ENCODE data around the gene MCTP1.

Gene MCTP1

DNA sequence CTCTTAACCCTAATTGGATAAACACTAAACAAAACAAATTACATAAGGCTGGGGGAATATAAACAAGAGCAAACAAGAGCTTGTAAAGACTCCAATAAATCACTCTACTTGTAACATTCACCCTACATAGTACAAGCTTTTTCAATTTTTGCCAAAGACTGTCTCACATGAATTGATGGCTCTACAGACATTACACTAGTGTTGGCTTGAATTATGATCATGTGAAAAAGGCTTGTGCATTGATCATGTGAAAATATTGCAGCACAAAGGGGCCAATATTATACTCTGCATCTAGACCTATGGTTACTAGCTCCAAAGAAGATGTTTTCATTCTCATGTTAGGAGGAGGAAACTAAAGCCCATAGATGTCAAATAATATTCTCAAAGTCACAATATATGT is 212.6 kb downstream of the MCTP1 start:
- no peak for ATAC-seq
- no peak for DNase-seq

DNA sequence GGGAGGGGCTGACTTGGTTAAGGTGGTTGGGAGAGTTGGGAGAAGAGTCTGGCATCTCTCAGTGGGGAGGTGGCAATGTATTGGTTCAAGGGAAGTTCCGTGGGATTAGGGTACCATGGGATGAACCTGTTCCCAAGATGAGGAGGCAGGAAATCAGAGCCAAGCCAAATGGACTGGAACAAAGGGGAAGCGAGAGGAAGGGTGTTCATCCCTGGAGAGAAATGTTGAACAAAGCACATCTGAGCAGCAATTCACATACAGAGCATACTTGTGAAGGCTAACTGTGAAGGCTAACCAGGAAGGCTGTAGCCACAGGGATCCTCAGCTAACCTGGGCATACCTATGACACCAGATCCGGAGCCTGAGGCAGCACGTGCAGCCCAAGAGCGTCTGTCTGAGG is 214.0 kb downstream of the MCTP1 start:
- DNase-seq: no peak
- ATAC-seq: no peak

DNA sequence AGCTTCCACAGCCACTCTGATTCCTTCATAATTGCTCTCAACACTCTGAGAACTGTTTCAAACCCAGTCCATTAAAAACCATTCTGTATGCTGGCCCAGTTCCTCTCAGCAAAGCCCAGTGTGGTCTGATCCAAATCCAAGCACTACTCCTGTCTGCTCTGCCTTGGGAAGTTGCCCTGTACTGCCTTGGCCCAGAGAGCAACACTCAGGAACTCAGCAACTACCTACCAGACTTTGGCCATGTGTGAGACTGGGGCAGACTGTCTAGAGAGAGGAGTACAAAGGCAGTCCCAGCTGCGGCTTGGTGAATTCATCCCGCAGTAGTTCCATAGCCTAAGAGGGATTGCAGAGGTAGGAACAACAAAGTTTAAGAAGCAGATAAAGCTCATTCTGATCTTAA is 214.4 kb downstream of the MCTP1 start:
- DNase-seq (no peak), ATAC-seq (no peak)

DNA sequence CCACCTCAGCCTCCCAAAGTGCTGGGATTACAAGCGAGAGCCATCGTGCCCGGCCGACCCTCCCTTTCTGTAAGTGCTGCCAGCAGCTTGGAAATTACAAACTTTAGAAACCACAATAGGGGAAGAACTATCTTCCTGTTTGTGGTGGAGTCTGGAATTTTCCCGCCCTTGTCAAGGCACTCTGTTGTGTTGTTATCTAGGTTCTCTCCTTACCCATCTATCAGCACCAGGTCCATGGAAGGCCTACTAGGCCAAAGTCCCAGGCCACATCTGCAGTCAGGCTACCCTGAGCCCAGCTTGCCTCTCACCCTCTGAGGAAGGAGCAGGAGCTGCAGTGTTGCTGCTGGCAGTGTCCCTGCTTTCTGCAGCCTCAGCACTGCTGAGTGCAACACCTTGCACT is 214.9 kb downstream of the MCTP1 start:
- ATAC-seq: no peak
- no peak for DNase-seq

DNA sequence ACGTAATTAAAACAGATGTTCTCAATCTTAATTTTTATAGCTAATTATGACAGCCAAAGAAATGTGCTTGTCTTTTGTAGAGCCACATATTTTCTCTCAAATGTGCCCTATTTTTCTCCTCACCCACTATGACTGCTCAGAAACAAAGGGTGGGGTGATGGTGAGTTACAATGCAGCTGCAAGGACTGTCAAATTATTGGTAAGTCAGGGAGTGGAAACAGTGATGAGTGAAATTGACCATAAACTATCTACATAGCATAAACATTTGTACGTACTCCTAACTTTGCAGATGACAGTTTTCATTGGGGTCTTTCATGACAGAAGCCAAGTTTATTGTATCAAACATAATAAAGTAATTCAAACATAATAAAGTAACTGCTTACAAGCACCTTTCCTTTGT is 215.9 kb downstream of the MCTP1 start:
- ATAC-seq: no peak

DNA sequence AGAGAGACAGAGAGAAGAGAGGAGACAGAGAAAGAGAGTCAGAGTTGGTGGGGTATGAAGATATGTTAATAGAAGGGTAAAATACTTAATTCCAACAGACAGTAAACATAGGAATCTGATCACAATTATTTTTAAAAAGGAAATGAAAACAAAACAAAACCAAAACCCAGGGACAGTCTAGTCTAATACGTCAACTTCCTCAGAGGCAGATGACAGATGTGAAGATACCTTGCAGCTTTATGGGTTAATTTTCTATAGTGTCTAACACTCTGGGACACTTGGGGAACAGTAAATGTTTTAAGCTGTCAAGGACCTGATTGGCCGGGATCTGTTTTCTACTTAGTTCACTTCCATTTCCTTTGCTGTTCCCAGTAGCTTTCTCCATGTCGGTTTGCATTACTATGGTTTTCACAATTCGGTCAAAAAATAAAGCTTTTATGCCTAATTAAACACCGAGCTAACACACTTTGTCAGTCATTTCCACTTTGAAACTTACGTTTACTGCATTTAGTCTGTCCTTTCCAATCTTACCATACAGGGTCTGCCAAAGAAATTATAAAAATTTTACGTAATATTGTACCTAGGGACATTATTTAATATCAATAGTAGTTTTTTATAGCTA is 216.5 kb downstream of the MCTP1 start:
- DNase-seq (no peak), ATAC-seq (no peak)

More for the DNA sequence above, 215.9 kb downstream of the MCTP1 start:
- no peak for DNase-seq

DNA sequence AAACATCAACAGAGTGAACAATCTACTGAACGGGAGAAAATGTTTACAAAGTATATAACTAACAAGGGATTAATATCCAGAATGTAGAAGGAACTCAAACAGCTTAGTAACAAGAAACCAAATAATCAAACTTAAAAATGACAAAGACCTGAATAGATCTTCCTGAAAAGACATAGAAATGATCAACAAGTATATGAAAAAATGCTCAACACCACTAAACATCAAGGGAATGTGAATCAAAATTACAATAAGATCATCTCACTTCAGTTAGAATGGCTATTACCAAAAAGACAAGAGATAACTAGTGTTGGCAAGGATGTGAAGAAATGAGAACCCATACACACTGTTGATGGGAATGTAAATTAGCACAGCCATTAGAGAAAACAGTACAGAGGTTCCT is 218.8 kb downstream of the MCTP1 start:
- ATAC-seq: no peak
- DNase-seq: no peak

DNA sequence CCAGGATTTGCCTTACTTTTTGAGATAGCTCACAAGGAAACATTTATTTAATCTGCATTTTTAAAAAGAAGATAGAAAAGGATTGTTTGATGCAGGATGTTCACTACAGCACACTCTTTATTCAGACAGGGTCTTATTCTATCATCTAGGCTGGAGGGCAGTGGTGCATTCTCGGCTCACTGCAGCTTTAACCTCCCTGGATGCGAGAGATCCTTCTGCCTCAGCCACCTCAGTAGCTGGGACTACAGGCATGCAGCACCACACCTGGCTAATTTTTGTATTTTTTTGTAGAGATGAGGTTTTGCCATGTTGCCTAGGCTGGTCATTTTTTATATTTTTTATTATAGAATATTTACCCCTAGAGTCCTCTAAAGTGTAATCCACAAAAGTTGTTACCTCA is 221.4 kb downstream of the MCTP1 start:
- no peak for DNase-seq
- no peak for ATAC-seq

DNA sequence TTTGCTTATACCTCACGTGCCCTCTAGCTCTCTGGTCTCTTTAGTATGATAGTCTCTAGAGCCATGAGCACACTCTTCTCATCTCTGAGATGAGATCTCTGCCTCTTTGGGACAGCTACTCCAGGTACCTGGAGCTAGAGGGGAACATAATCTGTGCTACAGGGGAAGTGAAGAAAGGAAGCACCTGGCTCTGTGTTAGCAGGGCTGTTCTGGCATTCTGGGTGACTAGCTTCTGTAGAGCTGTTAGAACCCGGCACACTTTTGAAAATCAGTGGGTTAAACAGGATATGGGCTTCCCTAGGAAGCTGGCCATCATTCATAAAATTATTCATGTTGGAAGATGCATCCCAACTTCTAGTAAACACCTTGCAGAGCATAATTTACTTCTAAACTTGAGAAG is 224.8 kb downstream of the MCTP1 start:
- no peak for DNase-seq
- ATAC-seq: no peak

DNA sequence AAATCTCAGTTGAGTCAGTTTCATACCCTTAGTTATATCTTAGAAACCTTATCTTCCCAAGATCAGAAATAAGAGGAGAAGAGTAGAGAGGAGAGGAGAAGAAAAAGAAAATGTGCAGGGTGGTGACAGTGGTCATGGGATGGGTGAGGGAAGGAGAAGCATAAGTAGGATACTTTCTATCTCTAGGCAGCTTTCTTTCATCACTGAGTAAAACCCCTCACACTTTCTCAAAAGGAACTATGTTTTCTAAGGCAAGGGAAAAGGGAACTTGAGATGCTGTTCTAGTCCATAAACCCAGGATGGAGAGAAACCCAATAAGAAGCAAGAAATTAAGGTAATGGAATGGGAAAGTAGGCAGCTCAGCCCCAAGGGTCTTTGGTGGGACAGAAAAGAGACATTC is 225.3 kb downstream of the MCTP1 start:
- no peak for ATAC-seq
- DNase-seq: no peak

DNA sequence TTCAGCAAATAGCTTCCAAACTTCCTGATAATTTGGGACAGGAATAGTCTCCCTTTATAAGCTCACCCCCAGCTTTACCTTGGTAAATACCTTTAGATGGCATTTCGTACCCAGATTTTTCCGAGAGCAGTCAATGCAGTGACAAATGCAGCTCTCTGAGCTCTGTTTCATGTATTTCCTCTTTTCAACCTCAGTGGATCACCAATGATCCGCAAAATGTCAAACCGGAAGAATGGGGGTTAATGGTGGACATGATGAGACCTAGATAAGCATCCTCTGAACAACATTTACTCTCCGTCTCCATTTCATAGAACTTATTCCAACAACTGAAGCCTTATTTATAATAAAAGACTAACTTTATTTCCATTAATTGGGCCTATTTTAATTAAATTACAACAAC is 227.3 kb downstream of the MCTP1 start:
- ATAC-seq (no peak), DNase-seq (no peak)

DNA sequence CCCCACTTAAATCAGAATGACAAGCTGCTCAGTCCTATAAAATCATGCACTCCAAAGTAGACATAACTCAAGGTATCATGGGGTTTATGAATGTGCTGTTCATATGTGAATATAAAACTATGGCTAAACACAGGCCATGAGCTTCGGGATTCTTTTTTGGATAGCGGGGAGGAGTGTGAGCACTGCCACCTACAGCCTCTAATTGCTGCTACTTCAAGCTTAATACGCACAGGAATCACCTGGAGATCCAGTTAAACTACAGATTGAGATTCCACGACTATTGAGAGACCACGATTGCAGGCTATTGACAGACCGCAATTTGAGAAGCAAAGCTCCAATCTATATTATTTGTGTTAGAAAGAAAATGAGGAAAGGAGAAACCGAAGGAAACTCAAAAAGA is 231.6 kb downstream of the MCTP1 start:
- no peak for DNase-seq
- no peak for ATAC-seq

DNA sequence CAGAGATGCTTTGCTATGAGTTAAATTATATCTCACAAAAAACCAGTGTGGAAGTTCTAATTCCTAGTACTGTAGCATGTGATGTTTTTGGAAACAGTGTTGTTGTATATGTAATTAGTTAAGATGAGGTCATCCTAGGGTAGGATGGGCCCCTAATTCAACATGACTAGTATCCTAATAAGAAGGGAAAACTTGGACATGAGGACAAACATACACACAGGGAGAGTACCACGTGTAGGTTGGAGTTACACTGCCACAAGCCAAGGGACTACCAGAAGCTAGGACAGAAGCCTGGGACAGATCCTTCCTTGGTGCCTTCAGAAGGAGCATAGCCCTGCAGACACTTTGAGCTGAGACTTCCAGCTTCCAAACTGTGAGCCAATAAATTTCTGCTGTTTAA is 234.2 kb downstream of the MCTP1 start:
- DNase-seq (no peak), ATAC-seq (no peak)

DNA sequence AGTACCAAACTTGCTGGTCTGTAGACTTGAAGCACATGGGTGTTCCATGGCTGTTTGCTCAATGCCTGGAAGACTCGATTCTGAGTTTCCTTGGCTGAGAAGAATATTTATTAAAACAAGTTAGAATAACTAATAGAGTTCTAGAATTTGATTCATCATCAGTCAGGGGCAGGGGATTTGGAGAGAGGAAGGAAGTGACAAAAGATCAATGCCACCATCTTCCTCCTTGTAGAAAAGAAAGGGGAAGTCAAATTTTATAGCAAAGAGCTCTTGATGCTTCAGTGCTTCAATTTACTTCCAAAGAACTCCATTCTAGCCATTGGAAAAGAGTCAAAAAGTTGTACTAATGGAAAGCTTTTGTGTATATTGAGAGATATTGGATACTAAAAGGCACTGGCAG is 236.3 kb downstream of the MCTP1 start:
- DNase-seq (no peak), ATAC-seq (no peak)

DNA sequence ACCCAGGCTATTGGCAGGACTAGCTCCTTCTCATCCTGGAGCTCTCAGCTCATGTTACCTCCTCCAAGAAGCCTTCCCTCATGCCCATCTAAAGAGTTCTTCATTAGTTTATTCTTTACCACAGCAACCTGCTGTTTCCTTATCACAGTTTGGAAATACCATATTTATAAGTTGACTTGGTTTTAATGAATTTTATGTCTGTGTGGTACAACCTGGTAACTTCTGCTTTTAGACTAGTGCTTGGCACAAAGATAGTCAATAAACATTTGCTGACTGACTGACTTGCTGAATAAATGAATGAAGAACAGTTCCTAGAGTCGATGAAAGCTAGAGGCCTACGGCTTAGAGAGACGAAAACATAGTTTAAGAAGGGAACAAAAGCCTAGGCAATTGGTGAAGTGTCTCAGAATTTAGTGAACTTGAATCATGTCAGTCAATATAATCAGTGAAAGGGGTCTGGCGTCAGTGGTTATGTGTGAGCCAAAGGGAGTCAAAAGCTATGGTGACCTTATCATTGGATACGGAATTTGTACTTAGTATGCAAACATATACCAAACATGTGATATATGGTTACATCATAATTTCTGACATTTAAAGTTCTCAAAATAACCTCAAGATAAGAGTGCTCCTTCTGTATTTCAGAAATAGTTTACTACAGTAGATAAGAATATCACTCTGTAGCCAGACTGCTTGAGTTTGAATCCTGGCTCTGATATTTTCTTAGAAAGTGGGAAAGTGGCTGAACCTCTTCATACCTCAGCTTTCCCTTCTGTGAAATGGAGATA is 239.5 kb downstream of the MCTP1 start:
- DNase-seq (no peak), ATAC-seq (no peak)

DNA sequence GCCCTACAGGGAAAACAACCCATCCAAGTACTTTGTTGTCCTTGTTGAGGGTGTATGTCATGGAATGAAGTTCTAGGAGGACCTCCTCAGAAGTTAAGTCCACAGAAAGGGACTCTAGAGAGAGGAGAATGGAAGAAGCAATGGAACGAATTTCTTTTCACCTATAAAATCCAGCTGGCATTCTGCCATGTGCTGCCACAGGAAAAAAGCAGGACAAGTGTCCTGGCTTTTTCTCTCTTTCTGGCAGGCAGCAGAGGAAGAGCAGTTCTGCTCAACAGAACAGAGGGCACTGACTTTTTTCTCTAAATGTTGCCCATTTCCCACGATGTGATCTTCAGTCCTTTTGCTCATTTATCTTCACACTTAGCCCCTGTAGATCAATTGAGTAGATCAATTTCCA is 240.8 kb downstream of the MCTP1 start:
- DNase-seq (no peak), ATAC-seq (no peak)

DNA sequence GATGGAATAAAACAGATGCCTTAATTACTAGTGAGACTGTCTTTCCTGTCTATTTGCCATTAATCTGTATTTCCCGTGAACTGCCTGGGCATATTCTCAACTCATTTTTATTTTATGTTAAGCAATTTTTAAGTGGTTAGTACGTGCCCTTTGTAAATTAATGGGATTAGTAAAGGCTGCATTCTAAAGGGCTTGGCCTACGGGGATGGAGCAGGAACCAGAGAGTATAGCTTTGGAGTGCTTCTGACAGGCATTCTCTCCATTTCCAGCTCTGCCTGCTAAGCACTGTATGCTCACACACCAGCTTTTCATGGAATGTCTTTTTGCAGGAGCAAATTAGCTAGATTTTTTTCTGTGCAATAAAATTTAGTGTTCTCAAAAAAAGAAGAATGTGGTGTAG is 241.2 kb downstream of the MCTP1 start:
- DNase-seq: no peak
- ATAC-seq: no peak

DNA sequence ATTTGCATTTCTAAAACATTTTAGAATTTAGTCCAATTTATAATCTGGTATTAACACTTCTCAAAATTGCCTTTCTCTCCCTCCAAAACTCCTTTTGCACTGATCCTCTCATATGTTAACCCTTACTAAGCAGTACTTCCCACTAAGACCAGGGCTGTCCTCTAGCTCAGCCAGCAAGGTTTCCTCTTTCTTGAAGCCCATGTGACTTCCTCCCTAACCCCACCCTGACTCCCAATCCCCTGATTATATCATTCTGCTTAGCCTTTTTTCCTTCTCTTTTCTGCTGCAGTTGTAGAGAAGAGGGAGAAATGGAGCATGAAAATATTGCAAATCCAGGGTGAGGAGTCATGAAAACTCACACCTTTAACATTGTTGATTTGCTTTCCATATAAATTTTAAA is 241.7 kb downstream of the MCTP1 start:
- no peak for ATAC-seq
- DNase-seq: no peak

DNA sequence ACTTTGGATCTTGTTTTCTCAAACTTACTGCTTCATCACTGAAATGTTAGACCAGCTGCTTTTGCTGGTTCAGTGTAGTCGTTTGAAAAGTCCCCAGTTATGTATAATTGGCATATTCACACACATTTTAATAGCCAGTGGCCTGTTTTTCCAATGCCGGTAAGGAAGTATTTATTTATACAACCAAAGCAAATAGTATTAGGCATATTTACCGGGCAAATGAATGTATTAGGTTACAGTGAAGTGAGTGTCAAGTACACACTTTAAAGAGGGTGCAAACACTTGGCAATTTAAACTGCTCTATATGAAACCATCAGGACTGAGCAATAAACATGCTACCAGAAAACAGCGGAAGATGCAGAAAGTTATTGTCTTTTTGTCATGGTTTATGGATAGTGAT is 242.9 kb downstream of the MCTP1 start:
- DNase-seq (no peak), ATAC-seq (no peak)

DNA sequence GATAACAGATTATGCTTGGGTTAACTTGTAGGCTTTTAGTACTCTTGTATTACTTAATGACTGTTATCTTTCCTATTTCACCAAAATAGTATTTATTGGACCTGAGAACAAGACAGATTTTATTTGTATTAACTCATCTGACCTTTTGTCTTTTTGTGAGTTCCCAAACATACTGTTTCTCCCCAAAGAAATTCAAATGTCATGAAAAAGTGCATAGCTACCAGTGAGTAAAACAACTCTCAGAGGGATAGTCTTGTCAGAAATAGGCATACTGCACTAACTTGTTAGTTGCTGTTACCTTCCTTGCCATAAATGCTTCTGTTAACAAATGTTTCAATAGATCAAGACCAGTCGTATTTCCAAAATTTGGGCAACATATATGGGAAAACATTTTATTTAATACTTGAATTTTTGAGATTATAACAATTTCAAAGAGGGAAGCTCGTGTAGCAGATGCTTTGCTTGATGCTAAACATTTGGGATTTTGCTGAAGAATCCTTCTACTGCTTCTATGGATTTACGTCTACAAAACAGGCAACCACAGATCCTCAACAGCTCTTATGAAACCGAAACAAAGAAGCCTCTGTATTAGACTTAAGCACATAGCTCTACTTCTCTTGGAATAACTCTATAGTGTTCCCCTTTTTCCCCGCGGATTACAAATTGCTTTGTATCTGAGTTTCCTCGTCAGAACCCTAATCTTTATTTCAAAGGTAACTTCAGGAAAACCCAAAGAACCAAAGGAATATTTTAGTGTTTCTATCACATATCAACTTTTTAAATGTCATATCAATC is 248.8 kb downstream of the MCTP1 start:
- ATAC-seq: no peak
- no peak for DNase-seq

DNA sequence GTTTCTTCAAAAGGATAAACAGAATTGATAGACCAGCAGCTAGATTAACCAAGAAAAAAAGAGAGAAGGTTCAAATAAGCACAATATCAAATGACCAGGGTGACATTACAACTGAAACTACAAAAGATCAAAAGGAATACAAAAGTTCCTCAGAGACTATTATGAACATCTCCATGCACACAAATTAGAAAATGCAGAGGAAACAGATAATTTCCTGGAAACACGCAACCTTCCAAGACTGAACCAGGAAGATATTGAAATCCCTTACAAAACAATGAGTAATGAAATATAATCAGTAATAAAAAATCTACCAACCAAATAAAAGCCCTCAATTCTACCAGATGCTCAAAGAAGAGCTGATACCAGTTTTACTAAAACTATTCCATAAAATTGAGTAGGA is 252.1 kb downstream of the MCTP1 start:
- DNase-seq (no peak), ATAC-seq (no peak)

DNA sequence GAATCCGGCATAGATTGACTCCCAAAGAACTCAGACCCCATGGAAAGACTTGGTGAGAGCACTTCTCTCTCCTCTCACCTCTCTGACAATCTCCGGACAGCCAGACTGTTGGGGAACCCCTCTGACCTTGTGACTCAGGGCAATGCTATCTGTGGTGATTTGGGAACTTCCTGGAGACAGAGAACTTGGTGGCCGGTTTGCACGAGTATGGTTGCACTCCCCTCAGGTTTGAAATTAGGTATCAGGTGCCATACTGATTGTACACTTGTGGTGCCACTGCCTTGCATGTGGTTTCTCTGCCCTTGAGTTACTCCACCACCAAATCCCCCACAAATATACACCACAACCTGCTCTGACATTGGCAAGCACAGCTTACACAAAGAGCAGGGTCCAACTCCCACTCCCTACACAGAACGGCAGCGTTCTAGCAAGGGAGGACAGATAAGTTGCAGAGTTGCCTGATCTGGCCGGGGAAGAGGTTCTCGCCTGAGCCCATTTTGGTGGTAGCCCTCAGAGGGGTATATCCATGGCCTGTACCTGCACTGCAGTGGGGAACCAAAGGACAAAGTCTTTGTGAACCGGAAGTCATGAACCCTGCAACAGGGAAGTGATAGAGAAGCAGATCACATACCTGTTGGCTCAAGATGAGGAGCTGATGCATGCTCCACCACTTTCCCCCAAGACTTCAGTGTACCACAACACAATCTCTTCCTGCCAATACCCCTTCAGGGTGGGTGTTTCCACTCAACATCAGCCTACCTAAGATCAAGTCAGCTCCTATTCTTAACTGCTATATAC is 255.1 kb downstream of the MCTP1 start:
- ATAC-seq: no peak
- DNase-seq: no peak

DNA sequence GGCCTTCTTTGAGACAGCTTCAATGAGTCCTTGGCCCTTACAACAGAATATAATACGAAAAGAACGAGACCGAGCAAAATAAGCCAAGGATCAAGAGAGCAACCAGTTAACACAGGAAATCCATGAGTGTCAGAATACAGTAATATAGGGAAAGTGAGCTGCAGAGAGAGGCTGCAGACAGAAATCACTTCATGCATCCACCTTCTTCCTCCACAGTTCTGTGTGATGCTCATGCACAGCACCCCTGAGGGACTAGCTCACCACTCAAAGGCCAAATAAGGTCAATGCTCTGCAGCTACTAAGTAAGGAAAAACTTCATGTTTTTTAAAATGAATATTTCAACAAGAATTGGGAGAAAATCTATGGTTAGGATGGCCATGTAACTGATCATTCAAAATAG is 257.1 kb downstream of the MCTP1 start:
- ATAC-seq: no peak
- no peak for DNase-seq

All from stimulated activated naive CD8-positive, alpha-beta T cell treated with anti-CD3 and anti-CD28 coated beads, Interleukin-15, Interleukin-2, amounts not matched to agents 100 U/mL and 50 U/mL, for 24 hours (primary cell).